ENCODE measurements around the gene CNPY1.

CNPY1 gene

DNA sequence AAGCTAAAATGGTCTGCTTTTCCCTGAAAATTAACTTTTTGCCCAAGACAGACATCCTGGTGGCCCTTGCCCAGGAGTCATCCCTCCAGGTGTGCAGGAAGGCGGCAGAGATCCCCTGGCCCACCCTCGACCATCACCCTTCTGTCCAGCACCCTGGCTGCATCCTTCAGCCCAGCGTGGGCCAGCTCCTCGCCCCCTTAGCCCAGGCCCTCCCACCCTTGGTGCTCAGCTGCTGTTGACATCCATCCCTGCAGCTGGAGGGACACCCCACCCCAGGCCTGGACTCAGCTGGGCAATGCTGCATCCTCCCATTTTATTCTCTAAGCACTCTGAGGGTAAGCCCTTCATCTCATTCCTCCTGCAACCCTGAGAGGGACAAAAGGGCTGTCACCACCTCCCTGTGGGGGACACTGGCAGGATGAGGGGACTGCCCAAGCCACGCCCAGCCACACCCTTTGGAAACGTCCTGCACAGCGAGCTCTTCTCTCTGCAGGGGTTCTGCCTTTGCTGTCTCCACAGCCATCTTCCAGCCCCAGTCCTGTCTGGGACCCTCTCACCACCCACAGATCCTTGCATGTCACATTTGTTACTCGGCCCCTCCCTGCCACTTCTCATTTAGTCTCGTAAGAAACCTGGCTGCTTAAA, 57.8 kb downstream of the CNPY1 start:
- no peak overlapping the region for H3K4me3 ChIP-seq (replicated peaks in 1 of 2; ENCODE audit: low read depth in 2 of 2, low read length in 2 of 2)
- no peak for DNase-seq (ENCODE audit: low read depth in 2 of 2)
- TF ChIP-seq CTCF (IDR thresholded peaks at IDR 0.05; ENCODE audit: low read depth, low read length), result no peak

GRCh38 chr7:155487509-155488482, 58.6 kb downstream of the CNPY1 start:
- no peak overlapping the region for H3K4me3 ChIP-seq (replicated peaks in 1 of 2; ENCODE audit: low read depth in 2 of 2, low read length in 2 of 2)
- no peak for TF ChIP-seq CTCF (IDR thresholded peaks at IDR 0.05; ENCODE audit: low read depth, low read length)
- DNase-seq (ENCODE audit: low read depth in 2 of 2), result no peak

DNA sequence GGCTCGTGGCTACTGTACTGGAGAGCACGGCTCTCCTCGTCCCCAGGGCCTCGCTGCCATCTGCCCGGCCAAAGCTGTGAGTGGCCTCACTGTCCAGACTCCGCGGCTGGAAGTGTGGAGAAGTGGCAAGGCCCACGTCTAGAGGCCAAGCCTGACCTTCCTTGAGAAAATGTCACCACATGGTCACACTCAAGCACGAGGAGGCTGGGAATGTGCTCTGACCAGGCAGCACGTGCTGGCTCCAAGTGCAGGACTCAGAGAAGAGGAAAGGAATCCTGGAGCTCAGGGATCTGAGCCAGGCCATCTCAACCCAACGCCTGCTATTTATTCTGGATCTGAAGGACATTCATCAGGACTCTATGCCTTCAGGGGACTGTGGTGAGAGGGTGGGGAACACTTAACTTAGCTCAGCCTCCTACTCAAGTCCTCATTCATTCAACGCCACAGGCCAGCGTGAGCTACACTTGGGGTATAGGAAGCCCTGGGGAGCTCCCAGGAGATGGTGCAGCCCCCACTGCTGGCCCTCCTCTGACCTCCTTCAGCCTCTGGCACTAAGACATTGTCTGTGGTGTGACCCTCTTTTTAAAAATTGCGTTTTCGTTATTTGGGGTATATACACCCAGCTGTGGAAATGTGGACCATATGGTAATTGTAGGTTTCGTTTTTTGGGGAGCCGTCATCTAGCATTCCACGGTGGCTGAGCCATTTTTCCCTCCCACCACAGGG, 59.4 kb downstream of the CNPY1 start:
- no peak for TF ChIP-seq CTCF (IDR thresholded peaks at IDR 0.05; ENCODE audit: low read depth, low read length)
- no peak overlapping the region for H3K4me3 ChIP-seq (replicated peaks in 1 of 2; ENCODE audit: low read depth in 2 of 2, low read length in 2 of 2)
- DNase-seq (ENCODE audit: low read depth in 2 of 2), result no peak

GRCh38 chr7:155484483-155485399, 61.6 kb downstream of the CNPY1 start:
- no peak for TF ChIP-seq CTCF (IDR thresholded peaks at IDR 0.05; ENCODE audit: low read depth, low read length)
- H3K4me3 ChIP-seq (replicated peaks in 1 of 2; ENCODE audit: low read depth in 2 of 2, low read length in 2 of 2), result no peak overlapping the region
- DNase-seq (ENCODE audit: low read depth in 2 of 2), result no peak

DNA sequence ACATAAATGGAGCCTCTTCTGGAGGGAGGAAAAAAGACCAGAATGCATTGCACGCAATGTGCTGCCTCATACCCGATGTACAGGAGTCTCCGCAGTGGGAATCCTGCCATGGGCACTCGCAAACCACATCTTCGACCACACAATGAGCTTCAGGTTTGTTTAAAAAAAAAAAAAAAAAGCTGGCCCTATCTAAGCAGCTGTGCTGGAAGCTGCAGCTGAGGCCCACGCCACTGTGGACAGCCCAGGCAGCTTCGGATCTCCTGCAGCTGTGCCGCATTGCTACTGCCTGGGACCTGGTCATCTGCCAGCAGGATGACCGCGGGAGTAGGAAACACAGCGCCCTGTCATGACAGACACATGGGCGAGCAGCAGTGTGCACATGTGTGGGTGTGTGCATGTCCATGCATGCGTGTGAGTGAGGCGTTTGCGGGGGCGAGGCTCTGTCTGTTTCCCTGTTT, 62.5 kb downstream of the CNPY1 start:
- H3K4me3 ChIP-seq (replicated peaks in 1 of 2; ENCODE audit: low read depth in 2 of 2, low read length in 2 of 2), result no peak overlapping the region
- no peak for TF ChIP-seq CTCF (IDR thresholded peaks at IDR 0.05; ENCODE audit: low read depth, low read length)
- DNase-seq (ENCODE audit: low read depth in 2 of 2), result no peak

GRCh38 chr7:155483245-155483644, 63.1 kb downstream of the CNPY1 start:
- DNase-seq (ENCODE audit: low read depth in 2 of 2), result no peak
- TF ChIP-seq CTCF (IDR thresholded peaks at IDR 0.05; ENCODE audit: low read depth, low read length), result no peak
- H3K4me3 ChIP-seq (replicated peaks in 1 of 2; ENCODE audit: low read depth in 2 of 2, low read length in 2 of 2), result no peak overlapping the region
